HG02759 (cell line): ENCODE results near the gene PPP1R16B.
"Not testable (repeated sequence)": the region's sequence is repeated elsewhere in the genome, so short reads cannot be mapped to it uniquely, and the experiment has no call there.

Experiments used
- ATAC-seq: cut with Tn5 transposase; IDR thresholded peaks from one replicate; pipeline ENCODE4 v1.9.1; 2021; ENCODE audit warnings: mild to moderate bottlenecking, moderate library complexity; ENCODE audit not compliant: unreplicated experiment

PPP1R16B gene

DNA sequence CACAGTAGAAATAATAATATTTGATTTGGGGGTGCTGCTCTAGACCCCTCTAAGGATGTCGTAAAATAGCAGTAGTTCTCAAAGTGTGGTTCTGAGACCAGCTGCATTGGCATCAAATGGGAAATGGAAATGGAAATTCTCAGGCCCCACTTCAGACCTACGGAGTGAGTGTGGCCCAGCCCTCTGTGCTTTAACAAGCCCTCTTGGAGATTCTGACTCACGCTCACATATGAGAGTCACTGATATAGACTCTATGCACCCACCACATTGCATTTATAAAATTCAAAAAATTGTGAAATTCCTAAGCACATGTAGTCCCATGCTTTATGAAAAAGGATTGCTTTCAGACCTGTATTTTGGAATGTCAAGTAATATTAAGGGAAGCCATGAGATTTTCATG is 14.2 kb upstream of the PPP1R16B start:
- ATAC-seq: no peak

DNA sequence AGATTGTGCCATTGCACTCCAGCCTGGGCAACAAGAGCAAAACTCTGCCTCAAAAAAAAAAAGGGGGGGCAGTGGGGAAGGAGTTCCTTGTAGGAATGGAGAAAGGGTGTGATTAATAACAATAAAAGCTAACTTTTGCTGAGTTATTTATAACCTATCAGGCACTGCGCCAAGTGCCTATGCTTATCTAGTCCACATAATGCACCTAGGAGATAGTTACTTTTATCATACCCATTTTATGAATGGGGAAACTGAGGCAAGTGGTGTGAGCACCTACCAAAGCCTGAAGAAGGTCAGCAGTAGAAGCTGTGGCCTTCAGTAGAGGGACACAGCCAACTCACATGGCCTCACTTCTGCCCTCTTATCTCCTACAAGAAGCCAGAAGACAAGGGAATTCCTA is 13.6 kb upstream of the PPP1R16B start:
- ATAC-seq: no peak

GRCh38 chr20:38794057-38794456 is 11.4 kb upstream of the PPP1R16B start:
- not testable (repeated sequence) for ATAC-seq

- ATAC-seq: no peak
These were observed 7.2 kb upstream of the PPP1R16B start for GRCh38 chr20:38798266-38798665.

DNA sequence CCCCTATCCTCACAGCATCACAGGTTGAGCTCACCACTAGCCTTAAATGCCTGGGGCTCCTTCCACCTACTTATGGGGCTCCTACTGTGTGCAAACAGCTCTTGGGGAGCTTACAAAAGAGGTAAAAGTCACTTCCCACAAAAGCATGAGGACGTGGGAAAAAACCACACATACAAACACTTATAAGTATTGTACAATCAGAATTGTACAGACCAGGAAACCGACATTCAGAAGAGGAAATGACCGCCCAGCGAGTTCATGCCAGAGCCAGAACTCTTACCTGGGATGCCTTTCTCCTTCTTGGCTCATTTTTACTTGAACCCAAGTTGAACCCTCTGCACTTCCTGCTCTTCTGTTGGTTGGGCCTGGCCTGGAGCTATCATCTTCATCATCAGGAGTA is 6.3 kb upstream of the PPP1R16B start:
- ATAC-seq: no peak

GRCh38 chr20:38800882-38801281 is 4.6 kb upstream of the PPP1R16B start:
- no peak for ATAC-seq

- ATAC-seq: no peak
These were observed 1.3 kb upstream of the PPP1R16B start for GRCh38 chr20:38804221-38804620.

DNA sequence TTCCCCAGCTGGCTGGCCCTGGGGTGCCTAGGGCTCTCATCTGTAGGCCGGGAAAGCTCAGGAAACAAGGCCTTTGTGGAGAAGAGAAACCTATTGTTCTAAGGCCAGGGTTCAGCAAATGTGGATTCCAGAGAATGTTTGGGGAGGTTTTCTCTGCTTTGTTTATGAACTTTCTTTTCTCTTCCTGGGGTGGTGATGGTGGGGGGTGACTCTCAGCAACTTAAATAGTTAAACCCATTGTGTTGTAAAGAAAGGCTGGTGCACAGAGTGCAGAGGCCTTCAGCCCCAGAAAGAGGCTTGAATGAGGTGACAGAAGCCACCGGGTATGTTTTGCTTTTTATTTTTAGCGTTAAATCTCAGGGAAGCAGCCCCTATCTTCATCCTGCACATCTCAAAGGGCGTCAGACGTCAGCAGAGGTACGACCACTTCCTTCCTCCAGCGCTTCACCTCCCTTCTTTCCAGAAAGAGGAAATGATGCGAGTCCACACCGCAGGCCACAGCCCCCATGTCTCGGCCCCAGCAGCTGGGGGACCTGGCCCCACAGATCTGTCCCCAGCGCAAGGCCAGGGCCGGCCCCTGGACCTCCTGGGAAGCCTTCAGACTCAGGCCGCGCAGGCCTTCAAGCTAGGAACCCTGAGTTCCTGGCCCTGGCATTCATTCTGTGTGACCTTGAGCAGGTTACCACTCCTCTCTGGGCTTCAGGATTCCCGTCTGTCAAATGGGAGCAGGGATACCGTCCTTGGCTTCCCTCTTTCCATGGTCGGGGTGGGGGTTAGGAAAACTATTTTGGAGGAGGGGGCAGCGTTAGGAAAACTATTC is 605 bp upstream of the PPP1R16B start:
- peak; percentile 38 for ATAC-seq

GRCh38 chr20:38805958-38806854 is 709 bp downstream of the PPP1R16B start:
- ATAC-seq: peak; percentile 28

DNA sequence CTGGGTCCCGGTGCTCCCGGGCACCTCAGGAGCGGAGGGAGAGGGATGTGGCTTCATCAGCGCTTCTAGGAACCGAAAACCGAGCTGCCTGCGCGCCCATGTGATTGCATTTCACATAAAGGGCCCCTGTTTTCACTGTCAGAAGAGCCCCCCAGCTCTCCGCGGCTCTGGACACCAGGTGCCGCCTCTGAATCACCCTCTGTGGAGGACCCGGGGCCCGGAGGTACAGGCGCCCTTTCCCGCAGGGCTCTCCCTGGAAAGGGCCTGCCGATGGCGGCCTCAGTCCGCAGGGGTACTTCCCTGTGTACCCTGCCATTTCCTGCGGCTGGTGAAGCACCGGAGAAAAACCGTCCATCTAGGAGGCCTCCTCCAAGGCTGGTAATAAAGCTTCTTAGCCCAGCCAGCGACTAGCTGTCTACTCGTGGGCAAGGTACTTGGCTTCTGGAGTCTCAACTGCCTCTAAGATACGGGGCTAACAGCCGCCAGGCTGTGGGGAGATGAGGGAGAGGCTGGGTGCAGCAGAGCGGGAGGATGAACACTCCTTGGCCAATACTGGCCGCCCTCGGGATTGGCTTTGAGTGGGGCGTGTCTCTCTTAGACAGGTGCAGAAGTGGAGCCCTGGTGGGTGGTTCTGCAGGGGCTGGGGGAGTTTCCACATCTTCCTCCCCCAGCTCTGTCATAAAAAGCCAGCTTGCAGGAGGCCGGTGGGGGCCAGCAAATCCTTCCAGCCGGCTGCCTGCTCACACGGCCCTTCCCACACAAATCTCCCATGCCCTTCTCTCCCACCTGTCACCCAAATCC is 1.6 kb downstream of the PPP1R16B start:
- ATAC-seq: peak; percentile 36

GRCh38 chr20:38809942-38810341 is 4.4 kb downstream of the PPP1R16B start:
- no peak for ATAC-seq

- no peak for ATAC-seq
These were observed 5.6 kb downstream of the PPP1R16B start for GRCh38 chr20:38810926-38811630.

DNA sequence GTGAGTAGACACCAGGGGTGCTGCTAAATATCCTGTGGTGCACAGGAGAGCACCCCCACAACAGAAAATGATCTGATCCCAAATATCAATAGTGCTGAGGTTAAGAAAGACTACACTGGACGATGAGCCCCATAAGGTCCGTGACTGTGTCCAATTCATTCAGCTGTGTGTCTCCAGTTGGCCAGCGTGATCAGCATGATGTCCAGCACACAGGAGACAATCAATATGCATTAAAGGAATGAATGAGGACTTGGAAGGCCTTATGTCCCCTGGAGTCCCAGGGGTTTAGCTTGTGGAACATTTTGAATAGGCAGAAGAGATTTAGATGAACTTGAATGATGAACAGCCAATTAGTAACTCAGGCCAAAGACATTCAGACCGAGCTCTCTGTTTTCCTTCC is 6.3 kb downstream of the PPP1R16B start:
- ATAC-seq: no peak

DNA sequence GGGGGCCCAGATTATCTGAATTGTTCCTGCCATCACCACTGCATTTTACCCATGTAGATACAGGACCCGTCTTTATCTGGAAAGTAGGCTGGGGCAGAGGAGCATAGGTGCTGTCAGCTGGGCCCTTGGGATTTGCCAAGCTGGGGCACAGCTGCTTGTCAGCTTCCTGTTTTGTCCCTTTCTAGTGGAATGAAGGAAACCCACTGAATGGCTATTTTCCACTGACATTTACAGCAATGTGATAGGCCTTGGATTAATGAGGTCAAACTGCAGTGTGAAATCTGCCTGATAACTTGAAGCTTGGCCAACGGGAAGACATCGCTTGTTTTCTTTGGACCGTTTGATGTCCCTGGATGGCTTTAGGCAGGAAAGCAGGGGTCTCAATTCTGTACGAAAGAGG is 6.7 kb downstream of the PPP1R16B start:
- ATAC-seq: no peak

GRCh38 chr20:38812709-38813573 is 7.4 kb downstream of the PPP1R16B start:
- ATAC-seq: no peak

GRCh38 chr20:38813574-38813962 is 8.1 kb downstream of the PPP1R16B start:
- not testable (repeated sequence) for ATAC-seq

- ATAC-seq: no peak
These were observed 9.9 kb downstream of the PPP1R16B start for GRCh38 chr20:38815446-38815845.

- ATAC-seq: no peak
These were observed 12.9 kb downstream of the PPP1R16B start for GRCh38 chr20:38818113-38819065.

DNA sequence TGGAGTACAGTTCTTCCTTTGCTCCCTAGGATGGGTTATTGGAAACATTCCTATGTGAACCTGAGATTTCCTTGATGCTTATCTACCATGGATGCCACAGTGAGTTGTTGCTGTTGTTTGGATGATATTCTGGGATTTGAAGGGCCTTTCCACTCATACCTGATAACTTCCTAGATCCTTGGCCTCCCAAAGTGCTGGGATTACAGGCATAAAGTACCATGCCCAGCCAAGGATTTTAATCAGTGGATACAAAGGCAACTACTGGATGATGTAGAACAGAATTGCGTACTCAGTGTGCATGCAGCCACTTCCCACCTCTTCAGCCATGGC is 20.0 kb downstream of the PPP1R16B start:
- no peak for ATAC-seq
